Right hindlimb (tissue), 1 donor: ENCODE measurements around the gene MACROD2.
"Not testable (repeated sequence)": the region's sequence is repeated elsewhere in the genome, so short reads cannot be mapped to it uniquely, and the experiment has no call there.

Experiments used
- DNase-seq: peaks from one replicate; pipeline ENCODE4 v3.0.0-alpha.2; 2018

The MACROD2 gene

GRCh38 chr20:15144916-15145315 lies 1149.6 kb downstream of the MACROD2 start:
- no peak for DNase-seq

- DNase-seq = no peak
Observed at GRCh38 chr20:15146948-15147347, 1151.6 kb downstream of the MACROD2 start.

- DNase-seq = no peak
Observed at GRCh38 chr20:15154070-15154469, 1158.8 kb downstream of the MACROD2 start.

- no peak for DNase-seq
Observed at GRCh38 chr20:15155848-15156401, 1160.6 kb downstream of the MACROD2 start.

DNA sequence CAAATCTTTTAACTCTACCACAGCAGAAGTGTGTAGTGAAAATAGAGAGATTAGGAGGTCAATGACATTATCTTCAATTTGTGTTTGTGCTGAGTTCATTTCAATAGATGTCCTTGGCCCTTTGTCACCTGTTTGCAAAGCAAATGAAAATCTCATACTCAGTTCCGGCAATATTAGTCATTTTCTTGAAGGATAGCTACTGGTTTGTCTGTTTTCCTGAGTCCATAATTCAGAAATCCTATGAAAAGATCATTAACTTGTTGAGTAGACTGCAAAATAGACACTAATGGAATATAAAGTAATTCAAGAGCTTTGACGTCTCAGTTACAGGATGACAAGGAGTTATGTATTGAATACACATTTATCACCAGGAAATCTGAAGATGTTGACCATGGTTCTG lies 1163.2 kb downstream of the MACROD2 start:
- DNase-seq = no peak

DNA sequence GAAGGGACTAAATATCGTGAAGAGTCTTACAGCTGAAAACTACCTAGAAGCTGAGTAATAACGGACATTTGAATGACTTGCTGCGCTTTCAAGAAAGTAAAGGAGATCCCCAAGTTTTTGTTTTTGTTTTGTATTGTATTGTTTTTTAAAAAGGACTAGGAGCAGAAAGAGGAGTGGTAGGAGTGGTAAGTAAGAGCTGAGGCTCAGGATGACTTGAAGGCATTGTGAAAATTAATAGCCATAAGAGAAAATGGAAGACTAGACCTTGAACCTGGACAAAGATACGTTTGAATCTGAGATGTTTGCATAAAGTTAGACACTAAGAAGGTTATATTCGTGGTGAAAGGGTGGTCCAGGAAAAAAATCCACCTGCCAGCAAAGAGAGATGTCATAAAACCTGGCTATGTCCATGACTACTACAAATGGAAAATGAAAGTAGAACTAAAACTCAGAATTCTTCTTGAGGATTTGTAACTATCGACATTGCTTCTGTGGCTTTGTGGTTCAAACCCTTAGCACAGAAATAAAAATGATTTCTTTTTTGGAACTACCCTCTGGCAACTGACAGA lies 1166.8 kb downstream of the MACROD2 start:
- DNase-seq = no peak

DNA sequence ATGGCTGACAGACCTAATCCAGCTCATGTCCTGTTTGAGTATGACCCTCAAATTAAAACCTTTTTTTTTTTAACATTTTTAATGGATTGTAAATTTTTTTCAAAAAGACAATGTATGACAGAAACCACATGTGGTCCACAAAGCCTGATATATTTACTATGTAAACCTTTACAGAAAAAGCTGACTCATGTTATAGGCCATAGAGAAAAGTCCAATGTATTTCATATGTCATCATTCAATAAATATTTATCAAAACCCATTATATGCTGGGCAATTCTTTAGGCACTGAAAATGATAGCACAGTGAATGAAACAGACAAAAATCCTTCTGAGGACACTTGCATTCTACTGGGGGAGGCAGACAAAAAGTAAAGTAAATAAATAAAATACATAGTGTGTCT lies 1168.3 kb downstream of the MACROD2 start:
- DNase-seq = no peak

DNA sequence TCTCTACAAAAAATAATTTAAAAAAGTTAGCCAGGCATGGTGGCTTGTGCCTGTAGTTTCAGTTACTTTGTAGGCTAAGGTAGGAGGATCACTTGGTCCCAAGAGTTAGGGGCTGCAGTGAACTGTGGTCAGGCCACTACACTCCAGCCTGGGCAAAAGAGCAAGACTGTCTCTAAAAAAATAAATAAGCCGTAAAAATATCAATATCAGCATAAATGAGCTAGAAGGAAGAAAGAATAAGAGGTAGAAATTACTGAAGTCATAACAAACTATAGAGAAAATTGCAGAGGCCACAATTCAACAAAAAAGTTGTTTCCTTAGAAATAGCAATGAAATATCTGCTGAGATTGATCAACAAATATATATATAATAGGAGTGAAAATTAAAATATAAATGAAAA lies 1169.4 kb downstream of the MACROD2 start:
- no peak for DNase-seq

- DNase-seq = no peak
Observed at GRCh38 chr20:15166744-15167143, 1171.4 kb downstream of the MACROD2 start.

DNA sequence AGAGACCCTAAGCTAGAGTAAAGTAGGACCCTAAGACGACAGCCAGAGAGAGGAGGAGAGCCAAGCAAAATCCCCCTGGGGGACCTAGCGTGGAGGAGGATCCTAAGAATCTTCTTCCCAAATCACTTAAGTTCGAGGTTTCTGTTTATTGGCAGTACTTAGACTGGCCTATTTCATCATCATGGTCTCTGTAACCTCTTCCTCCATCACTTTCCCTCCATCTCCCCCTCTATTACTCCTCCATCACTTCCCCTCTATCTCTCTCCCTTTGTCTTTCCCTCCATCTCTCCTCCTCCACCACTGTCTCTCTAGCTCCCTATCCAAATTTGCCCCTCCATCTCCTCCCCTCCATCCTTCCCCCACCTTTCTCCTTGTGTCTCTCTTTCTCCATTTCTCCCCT lies 1175.7 kb downstream of the MACROD2 start:
- DNase-seq = peak; percentile 12

DNA sequence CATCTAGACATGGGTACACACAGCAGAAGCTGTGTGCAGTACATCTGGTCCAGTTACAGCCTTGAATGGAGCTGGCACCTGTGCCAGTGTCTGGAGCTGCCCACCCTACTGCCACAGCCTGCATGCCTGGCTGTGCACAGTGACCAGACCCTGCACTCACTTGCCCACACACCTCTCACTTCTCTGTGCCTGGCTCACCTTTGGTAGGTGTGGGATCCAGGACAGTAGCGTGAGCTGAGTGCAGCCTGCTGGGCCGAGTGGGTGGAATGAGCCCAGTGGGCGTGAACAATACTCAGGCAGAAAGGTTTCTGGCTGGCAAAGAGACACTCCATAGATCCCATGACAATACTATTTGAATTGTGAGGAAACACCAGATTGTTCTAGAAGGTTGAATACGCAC lies 1181.6 kb downstream of the MACROD2 start:
- no peak for DNase-seq

DNA sequence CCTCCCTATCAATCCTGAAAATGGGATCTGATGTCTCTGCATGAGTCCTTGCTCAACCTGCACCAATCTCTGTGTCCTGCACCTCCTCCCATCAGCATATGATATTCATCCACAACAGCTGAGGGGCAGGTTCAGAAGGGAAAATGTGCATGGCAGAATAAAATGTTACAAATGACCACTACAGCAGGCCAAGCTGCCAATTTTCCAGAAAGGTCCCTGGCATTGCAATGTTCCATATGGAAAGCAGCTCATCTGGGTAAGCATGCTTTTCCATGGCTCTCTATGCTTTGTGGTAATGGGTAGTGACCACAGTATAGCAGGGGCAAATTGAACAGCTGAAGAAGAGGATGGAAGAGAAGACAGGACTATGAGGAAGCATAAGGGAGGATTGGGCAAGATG lies 1183.3 kb downstream of the MACROD2 start:
- DNase-seq = no peak

- no peak for DNase-seq
Observed at GRCh38 chr20:15179381-15179780, 1184.1 kb downstream of the MACROD2 start.

DNA sequence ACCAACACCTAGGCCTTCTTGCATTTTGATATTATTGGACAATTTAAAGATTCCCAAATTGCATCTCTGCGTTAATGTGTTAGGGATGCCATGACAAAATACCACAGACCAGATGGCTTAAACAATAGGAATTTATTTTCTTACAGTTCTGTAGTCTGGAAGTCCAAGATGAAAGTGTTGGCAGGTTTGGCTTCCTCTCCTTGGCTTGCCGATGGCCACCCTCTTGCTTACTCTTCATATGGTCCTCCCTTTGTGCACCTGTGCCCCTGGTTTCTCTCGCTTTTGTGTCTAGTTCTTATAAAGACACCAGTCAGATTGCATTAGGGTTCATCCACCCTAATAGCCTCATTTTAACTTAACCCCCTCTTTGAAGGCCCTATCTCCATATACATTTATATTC lies 1184.5 kb downstream of the MACROD2 start:
- no peak for DNase-seq

- no peak for DNase-seq
Observed at GRCh38 chr20:15185322-15185721, 1190.0 kb downstream of the MACROD2 start.

DNA sequence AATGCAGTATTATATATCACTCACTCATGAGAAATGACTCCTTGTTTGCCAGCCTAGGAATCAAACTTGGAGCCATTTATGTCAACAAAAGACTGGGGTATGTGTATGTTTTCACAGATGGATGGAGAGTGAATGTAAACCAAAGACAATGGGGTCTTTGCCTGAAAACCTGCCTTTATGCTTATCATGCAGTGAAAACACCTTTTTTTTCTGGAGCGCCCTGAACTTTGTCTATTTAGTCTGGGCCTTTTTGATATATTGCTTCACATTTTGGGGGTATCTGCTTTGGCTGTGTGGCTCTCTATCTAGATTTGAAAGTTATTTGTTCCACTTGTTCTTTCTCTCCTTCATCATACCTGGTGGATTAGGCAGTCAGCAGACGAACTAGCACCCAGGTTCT lies 1190.6 kb downstream of the MACROD2 start:
- DNase-seq = no peak

GRCh38 chr20:15187612-15188011 lies 1192.3 kb downstream of the MACROD2 start:
- no peak for DNase-seq

GRCh38 chr20:15188415-15188814 lies 1193.1 kb downstream of the MACROD2 start:
- DNase-seq = no peak

GRCh38 chr20:15191082-15191723 lies 1195.9 kb downstream of the MACROD2 start:
- DNase-seq = no peak

GRCh38 chr20:15195378-15195777 lies 1200.1 kb downstream of the MACROD2 start:
- DNase-seq = no peak

- no peak for DNase-seq
Observed at GRCh38 chr20:15196547-15197255, 1201.4 kb downstream of the MACROD2 start.

- not testable (repeated sequence) for DNase-seq
Observed at GRCh38 chr20:15198017-15198416, 1202.7 kb downstream of the MACROD2 start.

DNA sequence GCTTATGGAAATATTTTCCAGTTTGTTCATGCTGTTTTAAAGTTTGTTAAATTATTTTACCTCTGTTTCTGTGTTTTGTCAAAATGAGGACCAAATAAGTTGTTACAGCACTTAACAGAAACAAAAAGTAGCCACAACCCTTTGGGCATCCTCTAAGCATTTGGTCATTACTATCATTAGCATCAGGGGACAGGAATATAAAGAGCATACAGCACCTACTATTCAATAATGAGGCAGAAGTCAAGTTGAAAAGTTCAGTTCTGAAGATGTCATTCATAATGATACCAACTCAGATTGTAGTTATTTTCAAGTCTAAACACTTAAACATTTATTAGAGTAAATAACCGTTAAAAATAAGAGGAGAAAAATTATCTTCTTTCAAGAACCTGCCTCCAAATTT lies 1204.4 kb downstream of the MACROD2 start:
- no peak for DNase-seq

- DNase-seq = no peak
Observed at GRCh38 chr20:15200147-15200565, 1204.8 kb downstream of the MACROD2 start.
